Measurements from ENCODE around the gene BCOR. TPM values are rescaled to one million over a fixed set of nuclear protein-coding genes. Genes with fewer than 3 reads are reported as not detected.

The BCOR gene
- total and polyA plus RNA-seq, 2 of the 13 experiments (the other 11 are each of a cell fraction or from before 2014, with no cell fraction given) = 14.3 to 15.2 TPM

DNA sequence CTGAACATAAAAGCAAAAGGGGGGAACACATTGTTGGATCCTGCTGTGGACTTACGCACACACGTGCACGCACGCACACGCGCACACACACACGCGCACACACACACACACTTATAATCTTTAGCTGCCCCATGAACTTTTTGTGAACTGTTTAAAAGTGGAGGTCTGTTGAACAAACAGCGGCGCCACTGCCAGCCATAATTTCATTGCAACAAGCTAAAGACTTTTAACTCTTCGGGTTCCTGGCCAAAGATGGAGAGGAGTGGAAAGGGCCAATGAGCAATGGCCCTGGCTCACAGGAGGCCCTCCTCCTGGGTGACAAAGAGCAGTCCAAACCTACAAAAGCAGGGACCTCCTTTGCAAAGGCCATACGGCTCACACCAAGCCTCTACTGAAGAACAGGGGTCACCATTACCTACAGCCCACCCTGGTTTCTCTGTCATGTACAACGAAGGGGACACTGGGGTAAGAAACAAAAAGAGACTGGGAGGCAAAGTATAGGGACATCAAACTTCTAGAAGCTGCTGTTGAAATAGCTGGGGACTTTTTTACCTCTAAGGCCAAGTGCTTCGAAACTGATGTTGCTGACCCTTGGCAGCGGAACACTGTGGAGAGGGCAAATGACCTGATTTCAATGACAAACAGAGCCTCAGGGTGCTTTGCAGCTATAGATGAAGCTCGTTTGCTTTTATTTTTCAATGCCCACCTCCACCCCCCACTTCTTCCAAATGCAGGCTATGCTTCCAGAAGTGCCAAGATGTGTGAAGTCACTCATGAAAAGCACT, 16.7 kb downstream of the BCOR start:
- TF ChIP-seq ZNF652 (CRISPR knock-in tag; IDR thresholded peaks at IDR 0.05; ENCODE audit: borderline replicate concordance, low read depth) = peak; percentile 66
- no peak for TF ChIP-seq RFXANK (CRISPR knock-in tag; IDR thresholded peaks at IDR 0.05)
- in situ Hi-C loops (cut with HindIII; ENCODE audit: extremely low pct_ligation_motif_present, low pct_unique_long_range_greater_than_20kb) = loop anchor here (10.0 kb wide), 1 partner anchor 184 kb away; no protein-coding TSS in a partner anchor
- Histone ChIP-seq H3K4me1 (ENCODE audit: insufficient read depth, low read length) (peaks cover 51% of the 10 kb centered on the region), H3K27ac (ENCODE audit: extremely low read length, insufficient read depth, low read length) (no peak overlapping the region), H3K9me3 (ENCODE audit: low read length) (no peaks in the 10 kb centered on the region), H3K9ac (ENCODE audit: insufficient read depth, low read depth, low read length) (no peak overlapping the region), H3K79me2 (ENCODE audit: insufficient read depth, low read length) (peaks cover 61% of the 10 kb centered on the region), H3K4me2 (ENCODE audit: low read depth, low read length) (no peak overlapping the region), H3K4me3 (replicated peaks in 1 of 3; ENCODE audit: insufficient read depth in 1 of 3, low read depth in 2 of 3, low read length in 3 of 3) (no peak overlapping the region), H3K36me3 (replicated peaks in 1 of 2; ENCODE audit: control insufficient read depth in 1 of 2, insufficient read depth in 2 of 2, low read length in 2 of 2) (peaks cover 0 to 7% of the 10 kb centered on the region in 2 experiments; a peak in 2 of 5 replicates), H4K20me1 (ENCODE audit: insufficient read depth, low read length) (peaks cover 16% of the 10 kb centered on the region), H2AFZ (ENCODE audit: low read length) (no peak overlapping the region), H3K27me3 (ENCODE audit: control insufficient read depth in 1 of 2, insufficient read depth in 2 of 2, low read length in 2 of 2) (no peaks in the 10 kb centered on the region)
- intact Hi-C loops (cut with micrococcal nuclease; ENCODE audit: unreplicated experiment) = loop anchor here (5.0 kb wide), 2 partner anchors 76 to 91 kb away; no protein-coding TSS in a partner anchor
- BruUV-seq (replicated peaks) = no TSS peak
- CTCF ChIA-PET (ENCODE audit: low intra/inter-chr PET ratio, low total read pairs) = no interaction called here
- ATAC-seq (no peak), FAIRE-seq (peak; percentile 26), DNase-seq (ENCODE audit: low spot score) (no peak)
- POLR2A ChIA-PET = interaction anchor here (0.8 to 2.7 kb wide), 6 partner anchors 12 to 70 kb away, joined by 3 to 13 read pairs (median 6); partner anchors contain the start of gene BCOR
- 83% methylated on average over 11 of the region's 16 CpGs for WGBS (ENCODE audit: low lambda C conversion rate)

DNA sequence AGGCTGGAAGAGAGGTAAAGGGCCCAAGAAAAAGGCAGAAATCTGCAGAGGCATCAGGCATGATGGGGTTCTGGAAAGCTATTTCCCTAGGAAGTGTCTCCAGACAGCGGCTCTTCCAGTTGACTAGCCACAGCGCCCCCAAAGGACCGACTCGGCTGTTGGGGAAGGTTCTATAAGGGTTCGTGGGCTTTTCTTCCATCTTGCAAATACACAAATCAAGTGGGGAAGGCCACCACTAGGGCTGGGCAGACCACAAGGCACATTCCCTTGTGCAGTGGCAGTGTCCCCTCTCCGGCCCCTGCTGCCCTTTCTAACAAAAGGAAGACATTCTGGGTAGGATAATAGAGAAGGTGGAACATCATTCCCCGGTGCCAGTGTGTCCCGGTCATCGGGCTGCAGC, 18.2 kb downstream of the BCOR start:
- CTCF ChIA-PET (ENCODE audit: low intra/inter-chr PET ratio, low total read pairs) = no interaction called here
- H3K79me2 ChIP-seq (ENCODE audit: insufficient read depth, low read length) = peaks cover 45% of the 10 kb centered on the region
- H3K4me1 ChIP-seq (ENCODE audit: insufficient read depth, low read length) = peaks cover 36% of the 10 kb centered on the region
- intact Hi-C loops (cut with micrococcal nuclease; ENCODE audit: unreplicated experiment) (no loop called here), in situ Hi-C loops (cut with HindIII; ENCODE audit: extremely low pct_ligation_motif_present, low pct_unique_long_range_greater_than_20kb) (no loop called here)
- no peak overlapping the region for H2AFZ ChIP-seq (ENCODE audit: low read length)
- no peaks in the 10 kb centered on the region for H3K27me3 ChIP-seq (ENCODE audit: control insufficient read depth in 1 of 2, insufficient read depth in 2 of 2, low read length in 2 of 2)
- ATAC-seq (no peak), FAIRE-seq (no peak), DNase-seq (ENCODE audit: low spot score) (no peak)
- H3K4me2 ChIP-seq (ENCODE audit: low read depth, low read length) = no peak overlapping the region
- POLR2A ChIA-PET = no interaction called here
- WGBS (ENCODE audit: low lambda C conversion rate) = 100% methylated on average over 3 of the region's 9 CpGs
- no peaks in the 10 kb centered on the region for H3K9me3 ChIP-seq (ENCODE audit: low read length)
- H3K27ac ChIP-seq (ENCODE audit: extremely low read length, insufficient read depth, low read length) = no peak overlapping the region
- BruUV-seq (replicated peaks) = no TSS peak
- H3K4me3 ChIP-seq (replicated peaks in 1 of 3; ENCODE audit: insufficient read depth in 1 of 3, low read depth in 2 of 3, low read length in 3 of 3) = no peak overlapping the region
- H3K9ac ChIP-seq (ENCODE audit: insufficient read depth, low read depth, low read length) = no peak overlapping the region
- peaks cover 5% of the 10 kb centered on the region; the same call in 1 of the 2 replicates for H4K20me1 ChIP-seq (ENCODE audit: insufficient read depth, low read length)
- peaks cover 2 to 16% of the 10 kb centered on the region in 2 experiments; a peak in 2 of 5 replicates for H3K36me3 ChIP-seq (replicated peaks in 1 of 2; ENCODE audit: control insufficient read depth in 1 of 2, insufficient read depth in 2 of 2, low read length in 2 of 2)
- no peak for TF ChIP-seq ZBTB7A (CRISPR knock-in tag; IDR thresholded peaks at IDR 0.05)
- no peak for TF ChIP-seq SAFB2 (CRISPR knock-in tag; IDR thresholded peaks at IDR 0.05; ENCODE audit: borderline replicate concordance, low read depth)
- TF ChIP-seq, protein P1, sequence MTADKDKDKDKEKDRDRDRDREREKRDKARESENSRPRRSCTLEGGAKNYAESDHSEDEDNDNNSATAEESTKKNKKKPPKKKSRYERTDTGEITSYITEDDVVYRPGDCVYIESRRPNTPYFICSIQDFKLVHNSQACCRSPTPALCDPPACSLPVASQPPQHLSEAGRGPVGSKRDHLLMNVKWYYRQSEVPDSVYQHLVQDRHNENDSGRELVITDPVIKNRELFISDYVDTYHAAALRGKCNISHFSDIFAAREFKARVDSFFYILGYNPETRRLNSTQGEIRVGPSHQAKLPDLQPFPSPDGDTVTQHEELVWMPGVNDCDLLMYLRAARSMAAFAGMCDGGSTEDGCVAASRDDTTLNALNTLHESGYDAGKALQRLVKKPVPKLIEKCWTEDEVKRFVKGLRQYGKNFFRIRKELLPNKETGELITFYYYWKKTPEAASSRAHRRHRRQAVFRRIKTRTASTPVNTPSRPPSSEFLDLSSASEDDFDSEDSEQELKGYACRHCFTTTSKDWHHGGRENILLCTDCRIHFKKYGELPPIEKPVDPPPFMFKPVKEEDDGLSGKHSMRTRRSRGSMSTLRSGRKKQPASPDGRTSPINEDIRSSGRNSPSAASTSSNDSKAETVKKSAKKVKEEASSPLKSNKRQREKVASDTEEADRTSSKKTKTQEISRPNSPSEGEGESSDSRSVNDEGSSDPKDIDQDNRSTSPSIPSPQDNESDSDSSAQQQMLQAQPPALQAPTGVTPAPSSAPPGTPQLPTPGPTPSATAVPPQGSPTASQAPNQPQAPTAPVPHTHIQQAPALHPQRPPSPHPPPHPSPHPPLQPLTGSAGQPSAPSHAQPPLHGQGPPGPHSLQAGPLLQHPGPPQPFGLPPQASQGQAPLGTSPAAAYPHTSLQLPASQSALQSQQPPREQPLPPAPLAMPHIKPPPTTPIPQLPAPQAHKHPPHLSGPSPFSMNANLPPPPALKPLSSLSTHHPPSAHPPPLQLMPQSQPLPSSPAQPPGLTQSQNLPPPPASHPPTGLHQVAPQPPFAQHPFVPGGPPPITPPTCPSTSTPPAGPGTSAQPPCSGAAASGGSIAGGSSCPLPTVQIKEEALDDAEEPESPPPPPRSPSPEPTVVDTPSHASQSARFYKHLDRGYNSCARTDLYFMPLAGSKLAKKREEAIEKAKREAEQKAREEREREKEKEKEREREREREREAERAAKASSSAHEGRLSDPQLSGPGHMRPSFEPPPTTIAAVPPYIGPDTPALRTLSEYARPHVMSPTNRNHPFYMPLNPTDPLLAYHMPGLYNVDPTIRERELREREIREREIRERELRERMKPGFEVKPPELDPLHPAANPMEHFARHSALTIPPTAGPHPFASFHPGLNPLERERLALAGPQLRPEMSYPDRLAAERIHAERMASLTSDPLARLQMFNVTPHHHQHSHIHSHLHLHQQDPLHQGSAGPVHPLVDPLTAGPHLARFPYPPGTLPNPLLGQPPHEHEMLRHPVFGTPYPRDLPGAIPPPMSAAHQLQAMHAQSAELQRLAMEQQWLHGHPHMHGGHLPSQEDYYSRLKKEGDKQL (CRISPR knock-in tag; IDR thresholded peaks at IDR 0.05; ENCODE audit: low read depth) = no peak
- TF ChIP-seq ASH2L (IDR thresholded peaks at IDR 0.05; ENCODE audit: insufficient read length, low read depth, low read length) = no peak
- TF ChIP-seq TEAD3 (CRISPR knock-in tag; optimal IDR thresholded peaks at IDR 0.05; ENCODE audit: borderline replicate concordance) = no peak
- TF ChIP-seq ZNF317 (CRISPR knock-in tag; IDR thresholded peaks at IDR 0.05) = no peak
- no peak for TF ChIP-seq ZFP62 (CRISPR knock-in tag; IDR thresholded peaks at IDR 0.05)
- TF ChIP-seq SMAD1 (CRISPR knock-in tag; IDR thresholded peaks at IDR 0.05; ENCODE audit: borderline replicate concordance, low read depth) = no peak
- no peak for TF ChIP-seq EP300 (IDR thresholded peaks at IDR 0.05; ENCODE audit: low read depth in 2 of 2, low read length in 2 of 2)
- no peak for TF ChIP-seq EP300 (CRISPR knock-in tag; IDR thresholded peaks at IDR 0.05; ENCODE audit: borderline replicate concordance)
